Activated CD4-positive, alpha-beta memory T cell treated with anti-CD3 and anti-CD28 coated beads for 36 hours (primary cell): ENCODE data around the gene POLR3H. TPM values are rescaled to one million over a fixed set of nuclear protein-coding genes. Genes with fewer than 3 reads are reported as not detected.
"Not testable (repeated sequence)": the region's sequence is repeated elsewhere in the genome, so short reads cannot be mapped to it uniquely, and the experiment has no call there.

Experiments used
- CTCF ChIA-PET: fragments of 350-600 bp; sonication (Branson Sonifier 250); formaldehyde crosslinking; loops from one replicate; lab custom pipeline; 2021; ENCODE audit warnings: antibody characterized with exemption, inconsistent platforms; lab: Charles Lee
- POLR2A ChIA-PET: fragments of 350-600 bp; sonication (Branson Sonifier 250); formaldehyde crosslinking; loops from one replicate; lab custom pipeline; 2021; ENCODE audit warnings: antibody characterized with exemption; lab: Charles Lee
- DNase-seq: peaks from one replicate; pipeline ENCODE4 v3.0.0-alpha.2; 2020
- H3K27ac Mint-ChIP-seq: one replicate; pipeline ENCODE4 v1.8.0; 2021; ENCODE audit warnings: mixed read lengths
- H3K27me3 Mint-ChIP-seq: one replicate; pipeline ENCODE4 v1.8.0; 2021; ENCODE audit warnings: mixed read lengths
- H3K36me3 Mint-ChIP-seq: one replicate; pipeline ENCODE4 v1.8.0; 2021; ENCODE audit warnings: mixed read lengths
- H3K4me1 Mint-ChIP-seq: one replicate; pipeline ENCODE4 v1.8.0; 2021; ENCODE audit warnings: low read depth, mixed read lengths
- H3K4me3 Mint-ChIP-seq: one replicate; pipeline ENCODE4 v1.8.0; 2021; ENCODE audit warnings: mild to moderate bottlenecking, mixed read lengths
- H3K9me3 Mint-ChIP-seq: one replicate; pipeline ENCODE4 v1.8.0; 2021; ENCODE audit warnings: mixed read lengths
- intact Hi-C: fragments of 100-400 bp; cut with micrococcal nuclease; formaldehyde crosslinking; loops from one replicate; pipeline ENCODE4 v1.15.1; 2023
- total RNA-seq, 2 experiments: library from RNA; stranded (reverse); gene quantifications; one replicate each; pipeline ENCODE4 v1.2.3, GENCODE V29; 2021

POLR3H gene, protein sequence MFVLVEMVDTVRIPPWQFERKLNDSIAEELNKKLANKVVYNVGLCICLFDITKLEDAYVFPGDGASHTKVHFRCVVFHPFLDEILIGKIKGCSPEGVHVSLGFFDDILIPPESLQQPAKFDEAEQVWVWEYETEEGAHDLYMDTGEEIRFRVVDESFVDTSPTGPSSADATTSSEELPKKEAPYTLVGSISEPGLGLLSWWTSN
- total RNA-seq: 10 to 100 TPM; 23.3 to 23.8 TPM

DNA sequence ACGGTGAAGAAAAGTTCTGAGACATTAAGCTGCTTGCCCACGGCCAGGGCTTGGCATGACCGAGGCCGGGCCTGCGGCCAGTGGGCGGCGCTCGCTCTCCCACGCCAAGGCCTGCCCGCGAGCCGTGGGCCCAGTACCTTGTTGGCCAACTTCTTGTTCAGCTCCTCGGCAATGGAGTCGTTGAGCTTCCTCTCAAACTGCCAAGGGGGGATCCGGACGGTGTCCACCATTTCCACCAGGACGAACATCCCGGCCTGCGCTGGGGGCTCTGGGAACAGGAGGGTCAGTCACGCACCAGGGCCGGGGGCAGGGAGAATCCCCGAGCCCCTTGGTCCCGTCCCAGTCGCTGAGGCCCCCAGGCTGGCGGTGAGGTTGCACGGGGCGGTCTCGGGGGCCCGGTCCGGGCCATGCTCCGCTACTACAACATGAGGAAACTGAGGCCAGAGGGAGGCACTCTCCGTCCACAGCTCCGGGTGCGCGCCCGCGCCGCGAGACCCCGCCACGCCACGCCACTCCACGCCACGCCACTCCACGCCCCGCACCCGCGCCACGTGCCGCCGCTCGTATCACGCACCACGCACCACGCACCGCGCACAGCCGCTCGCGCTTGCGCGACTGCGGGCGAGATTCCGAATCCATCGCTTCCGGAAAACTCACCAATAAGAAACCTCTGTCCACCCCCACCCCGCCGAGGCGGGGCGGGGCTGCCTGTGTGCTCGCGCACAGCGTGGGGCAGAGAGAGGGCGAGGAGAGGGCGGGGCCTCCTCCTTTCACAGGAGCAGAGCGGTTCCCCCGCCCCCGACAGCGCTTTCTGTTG, at the start of gene POLR3H:
POLR3H (minus strand) TSS at position 617 of the 817 bp plus-strand sequence; CDS start at position 248, 369 bp downstream.
- ChIA-PET POLR2A (interaction anchor here (0.9 to 1.7 kb wide), 4 partner anchors 45 to 97 kb away, joined by 4 to 7 read pairs (median 5); partner anchors contain the start of genes DESI1, TOB2 and XRCC6), CTCF (interaction anchor here (0.5 to 2.5 kb wide), 8 partner anchors 12 to 140 kb away, joined by 3 to 7 read pairs (median 5); partner anchors contain the start of gene PMM1)
- H3K27ac Mint-ChIP-seq: peak within 1 kb of the TSS; percentile 89
- no peaks in the 10 kb centered on the region for H3K9me3 Mint-ChIP-seq
- intact Hi-C loops: loop anchor here (1.0 kb wide), 4 partner anchors 45 to 96 kb away; partner anchors contain the start of genes DESI1, PHF5A, PMM1 and XRCC6
- peak within 1 kb of the TSS; percentile 97 for H3K4me3 Mint-ChIP-seq
- peaks cover 9% of the 10 kb centered on the region for H3K36me3 Mint-ChIP-seq
- peaks cover 45% of the 10 kb centered on the region for H3K4me1 Mint-ChIP-seq
- H3K27me3 Mint-ChIP-seq: no peaks in the 10 kb centered on the region
- peak; percentile 98 for DNase-seq

DNA sequence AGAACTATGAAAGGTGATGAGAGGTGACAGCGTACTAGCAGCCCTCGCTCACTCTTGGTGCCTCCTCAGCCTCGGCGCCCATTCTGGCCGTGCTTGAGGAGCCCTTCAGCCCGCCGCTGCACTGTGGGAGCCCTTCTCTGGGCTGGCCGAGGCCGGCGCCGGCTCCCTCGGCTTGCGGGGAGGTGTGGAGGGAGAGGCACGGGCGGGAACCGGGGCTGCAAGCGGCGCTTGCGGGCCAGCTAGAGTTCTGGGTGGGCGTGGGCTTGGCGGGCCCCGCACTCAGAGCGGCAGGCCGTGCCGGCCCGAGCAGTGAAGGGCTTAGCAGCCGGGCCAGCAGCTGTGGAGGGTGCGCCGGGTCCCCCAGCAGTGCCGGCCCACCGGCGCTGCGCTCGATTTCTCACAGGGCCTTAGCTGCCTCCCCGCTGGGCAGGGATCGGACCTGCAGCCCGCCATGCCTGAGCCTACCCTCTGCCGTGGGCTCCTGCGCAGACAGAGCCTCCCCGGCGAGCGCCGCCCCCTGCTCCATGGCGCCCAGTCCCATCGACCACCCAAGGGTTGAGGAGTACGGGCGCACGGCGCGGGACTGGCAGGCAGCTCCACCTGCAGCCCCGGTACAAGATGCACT, 49.2 kb upstream of the POLR3H start:
- DNase-seq, H3K4me1 Mint-ChIP-seq: not testable (repeated sequence)
- CTCF ChIA-PET: interaction anchor here (0.6 kb wide), 1 partner anchor 67 kb away, joined by 3 read pairs; no protein-coding TSS in a partner anchor

DNA sequence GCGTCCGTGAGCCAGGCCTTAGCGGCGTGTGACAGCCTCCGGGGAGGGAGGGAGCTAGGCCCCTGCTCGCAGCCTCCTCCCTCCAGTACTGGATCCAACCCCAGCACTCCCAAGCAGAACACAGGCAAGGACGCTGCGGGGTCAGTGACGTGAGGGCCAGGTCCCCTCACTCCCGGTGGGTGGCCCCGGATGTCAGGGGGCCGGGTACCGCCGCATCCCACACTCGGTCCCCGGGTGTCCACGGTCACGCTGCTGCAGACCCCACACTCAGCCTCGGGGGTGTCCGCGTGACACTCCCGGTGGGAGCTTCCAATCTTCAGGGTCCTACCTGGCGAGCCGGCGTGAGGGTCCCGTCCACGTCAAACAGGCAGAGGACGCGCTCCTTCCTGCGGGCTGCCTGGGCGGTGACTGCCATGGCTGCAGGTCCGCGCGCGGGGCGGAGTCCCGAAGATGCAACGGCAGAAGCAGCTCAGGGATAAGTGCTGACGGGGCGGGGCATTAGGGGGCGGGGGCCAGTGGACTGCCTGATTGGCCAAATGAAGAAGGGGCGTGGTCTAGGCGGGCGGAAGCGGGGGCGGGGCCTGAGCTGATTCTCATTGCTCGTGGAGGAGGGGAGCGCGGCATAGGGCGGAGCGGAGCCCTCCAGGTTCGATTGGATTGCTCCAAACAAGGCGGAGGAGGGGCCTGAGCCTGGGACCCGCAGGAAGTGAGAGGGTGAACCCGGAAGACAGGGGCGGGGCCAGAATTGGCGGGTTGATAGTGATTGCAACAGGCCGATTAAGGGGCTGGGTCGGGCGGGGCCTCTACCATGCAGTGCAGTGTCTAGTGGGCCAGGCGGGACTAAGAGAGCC, 45.3 kb upstream of the POLR3H start, which contains the start of gene PMM1:
PMM1 (minus strand) TSS at position 450 of the 851 bp plus-strand sequence; CDS start at position 415, 35 bp downstream.
- ChIA-PET CTCF (interaction anchor here (0.9 to 1.8 kb wide), 5 partner anchors 9 to 107 kb away, joined by 3 to 13 read pairs (median 5); partner anchors contain the start of genes DESI1, POLR3H and XRCC6), POLR2A (interaction anchor here (0.6 to 4.6 kb wide), 14 partner anchors 9 to 304 kb away, joined by 3 to 65 read pairs (median 5); partner anchors contain the start of genes ACO2, DESI1, PHF5A and RANGAP1)
- Mint-ChIP-seq H3K36me3 (peaks cover 2% of the 10 kb centered on the region), H3K4me3 (peak within 1 kb of the TSS; percentile 94), H3K27me3 (no peaks in the 10 kb centered on the region), H3K27ac (peak within 1 kb of the TSS; percentile 81), H3K9me3 (no peaks in the 10 kb centered on the region), H3K4me1 (peaks cover 12% of the 10 kb centered on the region)
- DNase-seq: peak; percentile 100
- intact Hi-C loops: loop anchor here (1.0 kb wide), 3 partner anchors 14 to 45 kb away; partner anchors contain the start of genes DESI1, POLR3H and XRCC6

More for the DNA sequence above, 49.2 kb upstream of the POLR3H start:
- intact Hi-C loops, H3K4me3 Mint-ChIP-seq, POLR2A ChIA-PET, H3K9me3 Mint-ChIP-seq, H3K27me3 Mint-ChIP-seq, H3K27ac Mint-ChIP-seq: not testable (repeated sequence)
- H3K36me3 Mint-ChIP-seq: peaks cover 14% of the 10 kb centered on the region

DNA sequence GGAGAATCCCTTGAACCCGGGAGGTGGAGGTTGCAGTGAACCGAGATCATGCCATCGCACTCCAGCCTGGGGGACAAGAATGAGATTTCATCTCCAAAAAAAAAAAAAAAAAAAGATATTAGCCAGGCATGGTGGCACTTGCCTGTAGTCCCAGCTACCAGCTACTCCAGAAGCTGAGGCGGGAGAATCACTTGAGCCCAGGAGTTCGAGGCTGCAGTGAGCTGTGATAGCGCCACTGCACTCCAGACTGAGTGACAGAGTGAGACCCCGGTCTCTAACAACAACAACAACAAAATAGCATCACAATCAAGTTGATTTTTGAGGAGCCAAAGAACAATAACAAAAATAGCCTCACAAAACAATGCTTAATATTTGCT, 43.1 kb upstream of the POLR3H start:
- no peak for DNase-seq
- CTCF ChIA-PET: interaction anchor here (0.7 kb wide), 1 partner anchor 20 kb away, joined by 4 read pairs; no protein-coding TSS in a partner anchor
- intact Hi-C loops: no loop called here
- no peak overlapping the region for H3K4me3 Mint-ChIP-seq
- H3K27me3 Mint-ChIP-seq: no peaks in the 10 kb centered on the region
- POLR2A ChIA-PET: no interaction called here
- no peaks in the 10 kb centered on the region for H3K9me3 Mint-ChIP-seq
- H3K27ac Mint-ChIP-seq: no peak overlapping the region
- H3K4me1 Mint-ChIP-seq: peaks cover 12% of the 10 kb centered on the region
- peaks cover 15% of the 10 kb centered on the region for H3K36me3 Mint-ChIP-seq

DNA sequence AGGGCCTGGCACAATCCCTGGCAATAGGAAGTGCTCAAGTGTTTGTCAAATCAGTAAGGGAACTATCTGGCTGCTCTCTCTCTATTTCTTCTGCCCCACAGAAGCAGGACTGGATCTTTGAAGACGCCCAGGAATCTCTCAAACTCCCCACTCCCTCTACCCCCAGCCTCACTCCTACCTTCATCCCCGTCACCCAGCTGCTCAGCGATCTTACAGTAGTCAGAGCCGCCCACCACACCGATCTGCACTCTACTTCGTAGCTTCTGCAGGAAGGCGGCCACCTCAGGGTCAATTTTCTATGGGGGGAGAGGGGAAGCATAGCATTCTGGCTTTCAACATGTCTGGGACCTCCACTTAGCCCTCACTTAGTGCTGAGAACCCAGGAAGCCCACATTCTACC, 41.6 kb upstream of the POLR3H start:
- no peak for DNase-seq
- ChIA-PET POLR2A (no interaction called here), CTCF (no interaction called here)
- Mint-ChIP-seq H3K36me3 (peaks cover 15% of the 10 kb centered on the region), H3K9me3 (no peaks in the 10 kb centered on the region), H3K27ac (no peak overlapping the region), H3K4me1 (peaks cover 11% of the 10 kb centered on the region), H3K4me3 (no peak overlapping the region), H3K27me3 (no peaks in the 10 kb centered on the region)
- intact Hi-C loops: no loop called here

DNA sequence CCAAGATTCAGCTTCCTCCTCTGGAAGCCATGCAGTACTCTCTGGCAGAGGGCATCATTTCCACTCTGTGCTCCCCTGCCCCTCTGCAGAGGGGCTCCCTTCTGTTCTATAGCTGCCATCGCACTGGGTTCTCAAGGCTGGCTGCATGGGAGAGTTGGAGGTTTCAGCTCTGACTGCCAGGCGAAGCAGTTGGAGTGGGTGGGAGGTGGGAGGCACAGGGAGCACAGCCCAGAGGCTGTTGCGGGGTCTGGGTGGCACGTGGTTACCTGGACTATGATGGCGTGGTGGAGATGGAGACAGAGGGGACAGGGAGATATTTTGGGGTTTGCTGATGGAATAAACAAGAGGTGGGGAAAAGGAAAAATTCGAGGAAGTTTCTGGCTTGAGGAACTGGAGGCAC, 40.6 kb upstream of the POLR3H start:
- Mint-ChIP-seq H3K36me3 (peaks cover 15% of the 10 kb centered on the region), H3K4me1 (peaks cover 11% of the 10 kb centered on the region), H3K27me3 (no peaks in the 10 kb centered on the region), H3K27ac (no peak overlapping the region), H3K9me3 (no peaks in the 10 kb centered on the region), H3K4me3 (no peak overlapping the region)
- intact Hi-C loops: no loop called here
- ChIA-PET CTCF (no interaction called here), POLR2A (no interaction called here)
- DNase-seq: no peak

DNA sequence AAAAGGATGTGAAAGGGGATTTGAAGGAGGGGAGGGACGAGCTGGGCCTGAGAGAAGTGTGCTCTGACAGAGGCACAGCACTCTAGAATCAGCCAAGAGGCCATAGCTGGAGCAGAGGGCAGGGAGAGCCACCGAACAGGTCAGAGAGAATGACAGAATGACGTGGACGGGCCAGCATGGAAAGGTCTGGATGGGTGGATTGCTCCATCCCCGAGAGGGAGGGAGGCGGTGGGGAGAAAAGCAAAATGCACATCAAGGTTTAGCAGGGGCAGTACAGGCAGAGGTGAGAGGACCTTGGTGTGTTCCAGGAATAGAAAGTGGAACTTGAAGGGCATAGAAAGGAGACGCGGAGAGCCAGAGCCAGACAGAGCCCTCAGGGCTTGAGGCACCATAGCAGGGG, 38.4 kb upstream of the POLR3H start:
- Mint-ChIP-seq H3K4me1 (peaks cover 2% of the 10 kb centered on the region), H3K4me3 (no peak overlapping the region), H3K27me3 (no peaks in the 10 kb centered on the region), H3K36me3 (peaks cover 13% of the 10 kb centered on the region), H3K27ac (no peak overlapping the region), H3K9me3 (no peaks in the 10 kb centered on the region)
- CTCF ChIA-PET: no interaction called here
- intact Hi-C loops: no loop called here
- no peak for DNase-seq
- POLR2A ChIA-PET: no interaction called here

DNA sequence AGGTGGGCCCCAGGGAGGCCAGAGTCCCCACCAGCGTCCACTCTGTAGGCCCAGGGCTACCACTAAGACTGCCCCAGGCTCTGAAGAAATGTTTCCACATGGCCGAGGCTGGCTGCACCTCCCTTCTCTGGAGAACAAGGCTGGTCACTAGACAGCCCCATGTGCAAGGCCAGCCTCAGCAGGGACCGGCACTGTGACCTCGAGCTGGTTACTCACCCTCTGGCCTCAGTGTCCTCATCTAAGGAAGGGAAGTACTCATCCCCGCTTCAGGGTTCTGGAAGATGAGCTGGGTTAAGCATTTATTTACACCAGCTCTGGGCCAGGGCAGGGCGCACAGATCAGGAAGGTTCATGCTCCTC, 35.7 kb upstream of the POLR3H start:
- POLR2A ChIA-PET: interaction anchor here (2.2 kb wide), 1 partner anchor 10 kb away, joined by 7 read pairs; the partner anchor contains the start of gene PMM1
- no peak overlapping the region for H3K4me3 Mint-ChIP-seq
- H3K4me1 Mint-ChIP-seq: no peaks in the 10 kb centered on the region
- no peak for DNase-seq
- H3K27me3 Mint-ChIP-seq: no peaks in the 10 kb centered on the region
- CTCF ChIA-PET: interaction anchor here (0.6 kb wide), 1 partner anchor 94 kb away, joined by 3 read pairs; no protein-coding TSS in a partner anchor
- peaks cover 28% of the 10 kb centered on the region for H3K36me3 Mint-ChIP-seq
- intact Hi-C loops: no loop called here
- no peaks in the 10 kb centered on the region for H3K9me3 Mint-ChIP-seq
- H3K27ac Mint-ChIP-seq: no peak overlapping the region

DNA sequence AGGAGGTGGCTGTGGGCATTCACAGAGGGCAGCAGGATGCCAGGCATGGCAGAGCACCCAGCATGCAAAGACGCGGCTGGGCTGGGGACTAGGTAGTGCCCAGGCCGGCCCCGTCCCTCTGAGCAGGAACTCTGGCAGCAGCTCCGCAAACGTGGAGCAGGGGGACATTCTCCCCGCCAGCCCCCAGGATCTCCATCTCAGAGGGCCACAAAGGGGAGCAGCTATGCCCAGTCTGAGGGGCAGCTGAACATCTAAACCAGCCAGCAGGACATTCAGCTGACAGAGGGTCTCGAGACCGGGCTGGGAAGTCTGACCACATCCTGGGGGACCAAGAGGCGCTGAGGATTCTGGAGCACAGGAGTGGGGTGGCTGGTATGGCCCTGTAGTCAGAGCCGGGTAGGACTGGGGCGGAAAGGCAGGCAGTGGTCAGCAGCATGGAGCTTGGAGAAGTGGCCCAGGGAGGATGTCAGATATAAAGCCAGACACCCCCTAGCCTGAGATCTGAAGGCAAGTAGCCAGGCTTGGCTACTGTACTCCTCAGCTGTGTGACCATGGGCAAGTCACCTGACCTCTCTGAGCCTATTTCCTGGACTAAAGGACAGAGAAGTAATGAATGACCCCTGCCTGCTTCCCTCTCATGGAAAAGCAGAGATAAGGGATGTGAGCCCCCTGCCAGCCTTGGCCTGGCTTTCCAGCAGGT, 35.2 kb upstream of the POLR3H start:
- H3K36me3 Mint-ChIP-seq: peaks cover 28% of the 10 kb centered on the region

DNA sequence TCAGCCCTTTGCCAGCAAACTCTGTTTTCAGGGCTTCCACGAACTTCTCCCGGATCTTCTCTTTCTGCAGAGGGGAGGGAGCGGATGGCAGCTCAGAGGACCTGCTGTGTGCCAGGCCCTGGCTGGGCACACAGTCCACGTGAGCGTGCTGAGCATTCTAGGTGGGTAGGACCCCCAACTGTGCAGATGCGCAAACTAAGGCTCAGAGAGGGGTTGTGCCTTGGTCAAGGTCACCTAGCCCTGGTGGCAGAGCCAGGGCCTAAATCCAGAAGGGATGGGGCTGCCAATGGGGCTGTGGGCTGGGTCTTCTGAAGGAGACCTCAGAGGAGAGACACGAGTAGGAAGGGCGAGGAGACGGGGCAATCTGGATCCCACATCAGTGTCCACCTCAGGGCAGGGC, 34.5 kb upstream of the POLR3H start:
- intact Hi-C loops: no loop called here
- no peak for DNase-seq
- ChIA-PET CTCF (no interaction called here), POLR2A (interaction anchor here (2.2 kb wide), 1 partner anchor 11 kb away, joined by 7 read pairs; the partner anchor contains the start of gene PMM1)
- Mint-ChIP-seq H3K27ac (no peak overlapping the region), H3K36me3 (peaks cover 25% of the 10 kb centered on the region), H3K4me3 (no peak overlapping the region), H3K27me3 (no peaks in the 10 kb centered on the region), H3K4me1 (no peaks in the 10 kb centered on the region), H3K9me3 (no peaks in the 10 kb centered on the region)

More for the DNA sequence above, 35.2 kb upstream of the POLR3H start:
- Mint-ChIP-seq H3K27ac (no peak overlapping the region), H3K4me3 (no peak overlapping the region), H3K4me1 (no peaks in the 10 kb centered on the region), H3K9me3 (no peaks in the 10 kb centered on the region), H3K27me3 (no peaks in the 10 kb centered on the region)
- ChIA-PET CTCF (interaction anchor here (0.6 kb wide), 1 partner anchor 94 kb away, joined by 3 read pairs; no protein-coding TSS in a partner anchor), POLR2A (interaction anchor here (2.2 kb wide), 1 partner anchor 11 kb away, joined by 7 read pairs; the partner anchor contains the start of gene PMM1)
- no peak for DNase-seq
- intact Hi-C loops: no loop called here
